ENCODE results near the gene NACC1. TPM values are rescaled to one million over a fixed set of nuclear protein-coding genes. Genes with fewer than 3 reads are reported as not detected.

Gene NACC1
- total RNA-seq, 1 donor from 2014 or later = 63.0 TPM

DNA sequence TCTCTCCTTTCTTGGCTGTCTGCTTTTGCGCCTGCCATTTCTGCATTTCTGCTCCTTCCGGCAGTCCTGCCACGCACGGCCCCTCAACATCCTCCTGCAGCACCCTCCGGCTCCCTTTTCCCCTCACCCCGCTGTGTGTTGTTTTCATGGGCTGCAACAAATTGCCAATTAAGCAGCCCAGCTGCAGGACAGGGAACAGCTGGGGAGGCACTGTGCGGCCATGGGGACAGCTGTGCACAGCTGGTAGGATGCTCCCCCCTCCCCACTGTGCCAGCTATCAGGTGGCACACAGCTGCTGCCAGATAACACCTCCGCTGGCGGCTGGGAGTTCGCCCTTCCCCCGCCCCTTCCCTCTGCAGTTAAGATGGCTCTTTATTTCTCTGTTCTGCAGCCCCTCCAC lies 40.8 kb upstream of the NACC1 start:
- Mint-ChIP-seq H3K27ac (peak overlapping the region; percentile 75), H3K9me3 (no peaks in the 10 kb centered on the region), H3K27me3 (ENCODE audit: low read depth) (peaks cover 32% of the 10 kb centered on the region), H3K4me1 (peaks cover 35% of the 10 kb centered on the region), H3K36me3 (peaks cover 12% of the 10 kb centered on the region), H3K4me3 (no peak overlapping the region)
- TF ChIP-seq, protein P1, sequence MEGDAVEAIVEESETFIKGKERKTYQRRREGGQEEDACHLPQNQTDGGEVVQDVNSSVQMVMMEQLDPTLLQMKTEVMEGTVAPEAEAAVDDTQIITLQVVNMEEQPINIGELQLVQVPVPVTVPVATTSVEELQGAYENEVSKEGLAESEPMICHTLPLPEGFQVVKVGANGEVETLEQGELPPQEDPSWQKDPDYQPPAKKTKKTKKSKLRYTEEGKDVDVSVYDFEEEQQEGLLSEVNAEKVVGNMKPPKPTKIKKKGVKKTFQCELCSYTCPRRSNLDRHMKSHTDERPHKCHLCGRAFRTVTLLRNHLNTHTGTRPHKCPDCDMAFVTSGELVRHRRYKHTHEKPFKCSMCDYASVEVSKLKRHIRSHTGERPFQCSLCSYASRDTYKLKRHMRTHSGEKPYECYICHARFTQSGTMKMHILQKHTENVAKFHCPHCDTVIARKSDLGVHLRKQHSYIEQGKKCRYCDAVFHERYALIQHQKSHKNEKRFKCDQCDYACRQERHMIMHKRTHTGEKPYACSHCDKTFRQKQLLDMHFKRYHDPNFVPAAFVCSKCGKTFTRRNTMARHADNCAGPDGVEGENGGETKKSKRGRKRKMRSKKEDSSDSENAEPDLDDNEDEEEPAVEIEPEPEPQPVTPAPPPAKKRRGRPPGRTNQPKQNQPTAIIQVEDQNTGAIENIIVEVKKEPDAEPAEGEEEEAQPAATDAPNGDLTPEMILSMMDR (IDR thresholded peaks at IDR 0.05; ENCODE audit: unreplicated experiment) = no peak
- DNase-seq (ENCODE audit: low spot score in 2 of 2, unreplicated experiment in 2 of 2) = no peak

DNA sequence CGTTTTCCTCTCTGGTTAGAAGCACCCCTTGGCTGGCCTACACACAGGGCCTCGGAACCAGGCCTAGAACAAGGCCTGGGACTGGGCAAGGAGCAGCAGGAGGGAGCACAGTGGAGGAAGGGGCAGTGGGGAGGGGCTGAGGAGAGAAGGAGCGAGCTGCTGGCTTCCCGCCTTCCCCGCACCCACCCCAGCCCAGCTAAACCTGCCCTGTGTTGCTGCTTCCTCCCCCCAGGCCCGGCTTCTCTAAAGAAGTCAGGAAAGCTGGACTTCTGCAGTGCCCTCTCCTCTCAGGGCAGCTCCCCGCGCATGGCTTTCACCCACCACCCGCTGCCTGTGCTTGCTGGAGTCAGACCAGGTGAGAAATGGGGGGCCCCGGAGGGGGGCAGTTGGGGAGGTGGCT lies 39.7 kb upstream of the NACC1 start:
- no peak overlapping the region for H3K4me3 Mint-ChIP-seq
- peak overlapping the region; percentile 67 for H3K27ac Mint-ChIP-seq
- H3K4me1 Mint-ChIP-seq = peaks cover 44% of the 10 kb centered on the region
- peaks cover 26% of the 10 kb centered on the region for H3K27me3 Mint-ChIP-seq (ENCODE audit: low read depth)
- H3K36me3 Mint-ChIP-seq = peaks cover 14% of the 10 kb centered on the region
- H3K9me3 Mint-ChIP-seq = no peaks in the 10 kb centered on the region
- TF ChIP-seq, protein P1 (IDR thresholded peaks at IDR 0.05; ENCODE audit: unreplicated experiment) = no peak
- DNase-seq (ENCODE audit: low spot score in 2 of 2, unreplicated experiment in 2 of 2) = no peak

DNA sequence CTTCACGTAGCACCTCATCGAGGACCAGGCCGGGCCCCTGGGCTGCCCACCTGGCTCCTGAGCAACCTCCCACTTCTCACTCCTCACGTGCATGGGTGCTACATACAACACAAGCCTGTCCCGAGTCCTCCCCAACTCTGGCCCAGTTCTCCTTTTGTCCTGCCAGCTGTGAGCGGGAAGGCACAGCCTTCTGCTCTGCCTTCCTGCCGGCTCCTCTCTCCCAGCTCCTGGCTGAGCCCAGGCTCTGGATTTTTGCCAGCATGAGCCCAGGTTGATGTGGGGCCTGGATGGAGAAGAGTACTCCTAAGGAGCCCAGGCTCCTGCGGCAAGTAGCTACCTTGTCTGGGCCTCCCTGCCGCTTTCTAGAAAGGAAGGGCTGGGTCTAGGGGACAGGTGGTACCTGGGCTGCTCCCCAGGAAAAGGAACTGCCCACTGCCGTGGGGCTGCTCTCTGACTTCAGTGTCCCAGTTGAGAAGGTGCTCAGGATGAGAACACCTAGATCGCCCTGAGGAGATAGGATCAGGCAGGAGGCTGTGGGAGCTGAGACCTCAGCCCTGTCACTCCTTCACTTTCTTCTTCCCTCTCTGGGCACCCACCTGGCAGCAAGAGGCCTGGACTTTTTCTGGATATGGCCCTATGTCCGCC lies 39.0 kb upstream of the NACC1 start:
- peaks cover 12% of the 10 kb centered on the region for H3K36me3 Mint-ChIP-seq
- no peaks in the 10 kb centered on the region for H3K9me3 Mint-ChIP-seq
- H3K27me3 Mint-ChIP-seq (ENCODE audit: low read depth) = peaks cover 26% of the 10 kb centered on the region
- H3K4me3 Mint-ChIP-seq = peak overlapping the region; percentile 13
- TF ChIP-seq, protein P1 (IDR thresholded peaks at IDR 0.05; ENCODE audit: unreplicated experiment) = no peak
- DNase-seq (ENCODE audit: low spot score in 2 of 2, unreplicated experiment in 2 of 2) = no peak
- H3K4me1 Mint-ChIP-seq = peaks cover 44% of the 10 kb centered on the region
- H3K27ac Mint-ChIP-seq = peak overlapping the region; percentile 98

DNA sequence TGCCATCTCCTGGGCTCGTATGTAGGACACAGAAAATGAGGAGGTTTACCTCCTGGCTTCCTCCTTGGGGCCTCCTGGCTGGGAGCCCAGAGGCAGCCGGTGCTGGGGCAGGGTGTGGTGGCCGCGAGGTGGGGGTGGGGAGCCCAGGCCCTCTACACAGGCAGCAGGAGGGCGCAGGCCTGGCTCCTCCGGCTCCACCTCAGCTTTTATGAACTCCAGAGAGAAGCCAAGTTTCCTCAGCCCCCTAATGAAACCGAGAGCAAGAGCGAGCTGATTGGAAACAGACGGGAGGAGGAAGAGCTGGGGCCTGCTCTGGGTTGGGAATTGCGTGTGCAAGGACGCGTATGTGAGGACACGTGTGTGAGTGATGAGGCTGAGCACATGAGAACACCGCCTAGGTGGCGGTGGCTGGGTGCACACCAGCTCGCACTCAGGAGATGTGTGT lies 38.5 kb upstream of the NACC1 start:
- H3K9me3 Mint-ChIP-seq = no peaks in the 10 kb centered on the region
- H3K36me3 Mint-ChIP-seq = peaks cover 13% of the 10 kb centered on the region
- H3K27ac Mint-ChIP-seq = peak overlapping the region; percentile 98
- peak overlapping the region; percentile 13 for H3K4me3 Mint-ChIP-seq
- H3K4me1 Mint-ChIP-seq = peaks cover 44% of the 10 kb centered on the region
- TF ChIP-seq, protein P1 (IDR thresholded peaks at IDR 0.05; ENCODE audit: unreplicated experiment) = no peak
- DNase-seq (ENCODE audit: low spot score in 2 of 2, unreplicated experiment in 2 of 2) = no peak
- peaks cover 28% of the 10 kb centered on the region for H3K27me3 Mint-ChIP-seq (ENCODE audit: low read depth)

DNA sequence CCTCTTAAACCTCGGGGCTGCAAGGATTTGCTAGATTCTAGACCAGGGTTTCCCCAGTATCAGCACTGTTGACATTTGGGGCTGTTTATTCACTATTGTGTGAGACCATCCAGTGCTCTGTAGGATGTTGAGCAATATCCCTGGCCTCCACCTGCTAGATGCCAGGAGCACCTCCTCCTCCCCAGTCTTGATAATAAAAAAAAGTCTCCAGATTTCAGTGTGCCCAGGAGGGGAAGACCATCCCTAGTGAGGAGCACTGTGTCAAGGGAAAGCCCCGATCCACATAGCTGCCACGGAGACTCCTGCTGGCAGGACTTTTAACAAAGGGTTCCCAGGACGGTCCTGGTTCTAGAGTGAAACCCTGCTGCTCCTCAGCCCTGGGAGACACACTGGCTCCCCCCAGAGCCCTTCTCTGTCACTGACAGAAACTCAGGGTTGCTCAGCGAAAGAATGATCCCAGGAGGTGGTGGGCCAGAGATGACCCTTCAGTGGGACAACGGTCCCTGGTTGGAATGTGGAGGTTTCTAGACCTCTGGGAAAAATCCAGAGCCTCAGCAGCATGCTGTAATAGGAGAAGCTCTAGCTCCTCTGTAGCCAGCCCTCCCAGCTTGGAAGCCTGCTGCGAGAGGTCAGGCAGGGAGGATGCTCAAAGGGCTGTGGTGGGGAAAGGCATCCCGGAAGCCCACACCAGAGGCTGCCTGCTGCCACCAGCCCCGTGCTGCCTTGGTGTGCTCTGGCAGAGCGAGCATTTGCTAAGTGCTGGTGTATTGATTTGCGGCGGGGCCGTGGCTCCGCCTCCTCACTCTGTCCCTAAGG lies 35.7 kb upstream of the NACC1 start:
- H3K27ac Mint-ChIP-seq = peak overlapping the region; percentile 47
- no peaks in the 10 kb centered on the region for H3K9me3 Mint-ChIP-seq
- peaks cover 11% of the 10 kb centered on the region for H3K36me3 Mint-ChIP-seq
- peaks cover 36% of the 10 kb centered on the region for H3K4me1 Mint-ChIP-seq
- H3K27me3 Mint-ChIP-seq (ENCODE audit: low read depth) = peaks cover 39% of the 10 kb centered on the region
- TF ChIP-seq, protein P1 (IDR thresholded peaks at IDR 0.05; ENCODE audit: unreplicated experiment) = no peak
- DNase-seq (ENCODE audit: low spot score in 2 of 2, unreplicated experiment in 2 of 2) = no peak
- no peak overlapping the region for H3K4me3 Mint-ChIP-seq
